Activated gamma-delta T cell (primary cell): ENCODE data around the gene SH3BP5.

Source experiments
- DNase-seq: peaks from one replicate; lab custom pipeline; 2025; lab: John Stamatoyannopoulos, UW

Gene SH3BP5

GRCh38 chr3:15298504-15298903 lies 33.9 kb downstream of the SH3BP5 start:
- DNase-seq, result no peak

GRCh38 chr3:15297608-15298350 lies 34.6 kb downstream of the SH3BP5 start:
- DNase-seq, result no peak

DNA sequence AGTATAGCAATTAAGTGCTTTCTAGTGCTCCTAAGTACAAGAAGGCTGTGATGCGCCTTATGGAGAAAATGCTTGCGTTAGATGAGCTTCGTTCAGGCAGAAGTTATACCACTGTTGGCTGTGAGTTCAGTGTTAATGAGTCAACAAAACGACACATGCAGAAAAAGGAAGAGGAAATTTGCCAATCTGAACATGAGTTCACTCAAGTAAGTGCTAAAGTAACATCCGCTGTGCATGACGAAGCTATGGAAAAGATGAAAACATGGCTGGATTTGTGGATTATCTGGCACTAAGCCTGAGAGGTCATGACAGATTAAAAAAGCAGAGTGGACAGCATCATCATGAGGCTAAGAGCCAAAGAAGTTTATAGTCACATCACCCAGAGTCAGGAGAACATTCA lies 36.9 kb downstream of the SH3BP5 start:
- DNase-seq, result no peak

- DNase-seq, result no peak
Measured at GRCh38 chr3:15294929-15295328, 37.5 kb downstream of the SH3BP5 start.

DNA sequence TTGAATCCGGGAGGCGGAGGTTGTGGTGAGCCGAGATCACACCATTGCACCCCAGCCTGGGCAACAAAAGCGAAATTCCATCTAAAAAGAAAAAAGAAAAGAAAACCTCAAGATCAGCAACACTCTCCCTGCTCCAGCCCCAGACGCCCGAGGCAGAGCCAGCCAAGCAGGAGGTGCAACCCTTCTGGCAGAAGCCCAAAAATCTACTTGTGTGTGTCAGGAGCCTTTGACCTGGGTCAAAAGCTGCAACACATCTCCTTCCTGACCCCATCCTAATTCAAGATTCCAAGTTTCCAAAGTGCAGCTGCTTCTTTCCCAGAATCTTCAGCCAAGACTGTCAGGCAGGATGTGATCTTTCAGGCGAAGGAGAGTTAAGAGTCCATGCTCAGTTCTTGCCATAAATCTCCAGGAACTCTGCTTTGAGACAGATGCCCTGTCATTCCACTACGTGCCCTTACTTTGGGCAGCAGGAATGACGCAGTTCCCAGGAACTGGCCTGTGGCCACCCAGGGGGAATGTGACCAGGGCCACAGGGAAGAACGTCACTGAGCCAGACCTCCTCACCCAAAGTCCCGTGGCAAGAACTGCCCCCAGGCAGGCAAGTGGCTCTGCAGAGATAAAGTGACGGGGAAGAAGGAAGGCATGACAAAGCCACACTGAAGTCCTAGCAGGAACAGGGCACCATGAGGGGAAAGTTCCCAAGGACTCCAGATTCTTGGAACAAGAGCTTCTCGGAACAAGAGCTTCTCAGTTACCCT lies 39.4 kb downstream of the SH3BP5 start:
- DNase-seq, result no peak

- DNase-seq, result peak; percentile 31
Measured at GRCh38 chr3:15291589-15292541, 40.5 kb downstream of the SH3BP5 start.

- DNase-seq, result no peak
Measured at GRCh38 chr3:15290736-15291135, 41.6 kb downstream of the SH3BP5 start.

DNA sequence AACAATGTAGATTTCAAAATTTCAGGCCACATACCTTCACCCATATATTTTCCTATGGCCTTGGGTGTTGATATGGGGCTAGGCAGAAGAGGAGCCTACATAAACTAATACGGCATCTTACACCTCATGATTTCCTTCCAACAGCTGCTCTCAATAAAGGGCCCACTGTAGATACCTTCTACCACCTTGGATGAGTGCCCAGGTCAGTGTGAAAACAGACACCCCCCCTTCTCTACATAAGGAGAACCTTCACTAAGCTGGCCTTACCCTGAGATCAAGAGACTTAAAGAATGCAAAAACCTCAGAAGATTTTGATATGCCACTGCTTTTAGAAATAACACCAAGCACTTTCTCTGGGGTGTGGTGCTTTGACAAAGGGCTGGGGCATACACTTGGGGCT lies 42.7 kb downstream of the SH3BP5 start:
- DNase-seq, result no peak

GRCh38 chr3:15288331-15289035 lies 43.9 kb downstream of the SH3BP5 start:
- no peak for DNase-seq

DNA sequence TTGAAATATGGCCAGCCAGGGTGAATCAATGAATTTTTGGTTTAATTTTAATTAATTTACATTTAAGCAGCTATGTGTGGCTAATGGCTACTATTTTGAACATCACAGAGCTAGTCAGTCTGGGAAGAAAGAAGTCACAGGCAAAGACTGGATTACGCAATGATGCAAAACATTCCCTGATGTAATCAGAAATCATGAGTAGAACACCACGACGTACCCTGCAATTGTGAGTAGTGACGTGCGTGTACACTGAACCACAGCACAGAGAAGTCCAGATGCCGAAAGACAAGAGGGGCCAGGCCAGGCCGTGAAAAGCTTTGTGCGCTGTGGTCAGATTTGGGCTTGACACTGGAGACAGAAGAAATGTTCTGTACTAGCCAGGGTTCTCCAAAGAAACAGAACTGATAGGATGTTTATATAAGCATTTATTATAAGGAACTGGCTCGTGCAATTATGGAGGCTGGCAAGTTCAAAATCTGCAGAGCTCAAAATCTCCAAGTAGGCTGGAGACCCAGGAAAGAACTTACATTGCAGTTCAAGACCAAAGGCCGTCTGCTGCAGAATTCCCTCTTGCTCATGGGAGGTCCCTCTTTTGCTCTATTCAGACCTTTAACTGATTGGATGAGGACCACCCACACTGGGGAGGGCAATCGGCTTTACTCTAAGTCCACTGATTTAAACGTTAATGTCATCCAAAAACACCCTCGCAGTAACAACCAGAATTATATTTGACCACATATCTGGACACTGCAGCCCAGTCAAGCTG lies 44.6 kb downstream of the SH3BP5 start:
- no peak for DNase-seq

DNA sequence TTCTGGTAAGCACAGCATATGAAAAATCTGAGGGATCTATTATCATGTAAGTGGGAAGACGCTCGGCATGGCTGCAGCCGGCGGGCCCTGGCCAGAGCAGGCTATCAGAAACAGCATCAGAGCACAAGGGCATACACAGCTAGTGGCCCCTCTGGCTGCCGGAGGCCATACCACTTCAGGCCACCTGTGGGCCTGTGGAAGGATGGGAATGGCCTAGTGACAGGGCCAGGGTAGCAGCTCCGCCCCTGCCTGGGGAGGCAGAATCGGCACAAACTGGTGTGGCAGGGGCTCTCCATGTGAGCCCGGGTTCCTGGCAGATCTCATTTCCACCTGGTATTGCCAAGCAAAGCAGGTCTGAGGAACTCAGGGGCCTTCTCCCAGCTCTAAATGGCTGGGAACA lies 46.4 kb downstream of the SH3BP5 start:
- DNase-seq, result no peak

DNA sequence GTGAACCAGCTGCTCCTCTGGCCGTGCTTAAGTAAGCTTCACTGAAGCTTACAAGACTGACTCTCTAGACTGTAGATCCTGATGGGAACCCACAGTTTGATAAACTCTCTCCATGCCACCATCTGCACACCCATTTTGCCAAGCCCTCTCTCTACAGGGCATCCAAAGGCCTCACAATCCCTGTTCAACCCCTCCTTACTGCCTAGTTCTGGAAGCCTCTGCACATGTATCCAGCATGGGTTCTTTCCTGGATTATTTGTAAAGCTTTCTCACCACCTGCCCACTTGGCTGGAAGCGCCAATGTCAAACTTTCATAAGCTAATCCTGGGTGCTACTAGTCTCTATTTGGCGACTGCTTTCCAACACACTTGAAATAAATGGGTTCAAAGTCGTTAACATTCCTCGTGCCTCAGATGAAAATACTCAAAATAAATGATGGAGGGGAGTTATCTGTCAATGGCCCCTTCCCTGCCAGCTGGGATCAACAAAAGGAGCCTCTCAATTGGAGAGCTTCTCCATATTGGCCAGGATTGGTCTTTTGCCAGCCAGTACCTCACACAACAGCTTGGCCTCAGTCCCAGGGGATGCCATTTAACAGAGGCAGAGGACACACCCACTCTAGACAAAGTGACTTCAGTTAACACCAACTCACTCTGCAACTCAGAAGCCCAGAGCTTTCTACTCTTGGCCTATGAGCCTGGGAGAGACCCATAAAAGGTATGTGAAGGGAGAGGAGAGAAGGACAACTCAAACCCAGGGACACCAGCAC lies 48.1 kb downstream of the SH3BP5 start:
- DNase-seq, result no peak

DNA sequence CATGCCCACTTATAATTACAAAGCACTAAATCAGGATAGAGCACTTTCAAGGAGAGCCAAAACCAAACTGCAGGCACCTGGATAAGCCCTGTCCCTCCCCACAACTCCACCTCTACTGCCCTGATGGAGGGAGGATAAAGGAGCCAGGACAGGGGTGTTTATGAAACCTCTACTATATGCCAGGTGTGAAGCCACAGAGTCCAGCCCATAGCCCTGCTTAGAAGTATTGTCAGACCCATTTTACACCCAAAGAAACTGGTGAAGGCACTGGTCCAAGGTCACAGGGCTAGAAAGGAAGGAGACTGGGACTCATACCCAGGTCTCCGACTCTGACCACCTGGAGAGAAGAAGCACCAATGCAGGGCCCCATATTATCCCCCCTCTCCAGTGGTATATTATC lies 48.7 kb downstream of the SH3BP5 start:
- DNase-seq, result no peak

DNA sequence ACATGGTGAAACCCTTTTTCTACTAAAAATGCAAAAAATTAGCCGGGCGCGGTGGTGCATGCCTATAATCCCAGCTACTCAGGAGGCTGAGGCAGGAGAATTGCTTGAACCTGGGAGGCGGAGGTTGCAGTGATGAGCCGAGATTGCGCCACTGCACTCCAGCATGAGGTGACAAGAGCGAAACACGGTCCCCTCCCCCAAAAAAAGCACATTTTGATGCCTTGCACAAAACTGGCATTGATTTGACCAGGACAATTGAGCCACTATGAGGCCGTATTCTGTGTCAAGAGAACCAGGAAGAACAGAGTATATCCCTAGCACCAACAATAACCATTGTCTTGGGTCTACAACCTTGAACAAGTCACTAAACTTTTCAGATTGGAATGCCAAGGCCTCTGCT lies 50.6 kb downstream of the SH3BP5 start:
- no peak for DNase-seq

DNA sequence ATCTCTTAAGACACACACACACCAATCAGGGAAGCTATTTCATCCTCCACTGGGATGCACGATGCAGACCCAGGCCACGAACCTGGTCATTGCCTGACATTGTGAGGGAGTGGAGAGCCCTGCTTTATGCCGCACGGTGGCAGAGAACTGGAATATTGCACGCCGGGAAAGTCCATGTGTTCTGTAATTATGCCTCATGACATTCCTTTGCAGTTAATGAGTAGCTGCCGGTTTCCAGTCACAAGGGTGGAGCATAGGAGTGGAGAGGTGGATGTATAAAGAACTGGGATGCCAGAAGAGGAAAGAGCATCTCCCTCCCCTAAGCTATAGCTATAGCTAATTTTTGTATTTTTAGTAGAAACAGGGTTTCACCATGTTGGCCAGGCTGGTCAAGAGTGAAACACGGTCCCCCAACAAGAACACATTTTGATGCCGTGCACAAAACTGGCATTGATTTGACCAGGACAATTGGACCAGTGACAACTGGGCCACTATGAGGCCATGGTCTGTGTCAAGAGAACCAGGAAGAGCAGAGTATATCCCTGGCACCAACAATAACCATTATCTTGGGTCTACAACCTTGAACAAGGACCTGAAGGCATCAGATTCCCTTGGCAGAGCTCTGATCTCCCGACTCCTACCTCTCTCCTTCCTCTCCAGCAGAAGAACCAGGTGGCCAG lies 51.4 kb downstream of the SH3BP5 start:
- no peak for DNase-seq

DNA sequence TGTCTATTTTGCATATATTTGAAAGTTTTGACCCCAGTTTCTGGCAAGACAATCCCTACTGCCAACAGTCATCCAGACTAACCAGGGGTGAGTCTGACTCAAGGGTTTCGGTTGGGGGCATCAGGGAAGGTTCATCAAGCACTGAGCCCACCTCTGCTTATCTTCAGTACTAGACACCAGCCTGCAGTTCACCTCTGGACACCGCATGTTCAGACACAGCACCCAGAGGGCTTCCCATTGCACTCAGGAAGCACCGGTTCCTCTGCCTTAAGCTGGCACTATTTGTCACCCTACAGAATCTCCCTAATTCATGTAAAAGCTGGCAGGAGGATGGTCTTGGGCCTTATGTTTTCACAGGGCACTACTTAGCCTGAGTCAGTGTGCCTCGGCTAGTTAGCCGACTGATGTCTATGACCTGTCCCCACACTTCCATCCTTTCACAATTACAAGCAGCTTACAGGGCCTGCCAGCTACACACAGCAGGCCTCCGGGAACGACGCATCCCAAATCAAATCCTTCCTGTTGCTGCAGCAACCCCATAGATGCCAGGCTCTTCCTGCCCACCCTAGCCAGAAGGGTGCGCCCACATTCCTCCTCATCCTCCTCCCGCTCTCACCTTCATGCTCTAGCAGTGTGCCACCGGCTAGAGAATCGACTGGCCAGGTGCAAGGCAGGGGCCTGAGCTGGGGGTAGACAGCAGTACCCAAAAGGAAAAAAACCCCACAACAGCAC lies 52.5 kb downstream of the SH3BP5 start:
- no peak for DNase-seq

DNA sequence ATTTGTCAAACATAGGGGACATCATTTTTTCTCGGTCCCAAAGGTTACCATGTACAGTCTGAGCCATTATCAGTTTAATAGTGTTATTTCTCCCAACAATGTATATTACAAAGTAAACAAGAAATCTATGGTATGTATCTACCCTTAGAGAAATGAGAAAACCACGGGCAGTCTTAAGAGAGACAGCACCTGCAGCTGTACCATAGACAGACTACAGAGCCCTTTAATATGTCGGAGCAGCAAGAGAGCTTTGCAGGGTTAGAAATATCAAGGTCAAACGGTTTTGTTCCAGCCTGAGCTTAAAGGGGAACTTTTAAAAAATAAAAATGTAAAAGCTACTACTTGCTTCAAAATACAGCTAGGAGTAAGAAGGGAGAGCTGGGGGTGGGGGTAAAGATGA lies 53.2 kb downstream of the SH3BP5 start:
- DNase-seq, result no peak

DNA sequence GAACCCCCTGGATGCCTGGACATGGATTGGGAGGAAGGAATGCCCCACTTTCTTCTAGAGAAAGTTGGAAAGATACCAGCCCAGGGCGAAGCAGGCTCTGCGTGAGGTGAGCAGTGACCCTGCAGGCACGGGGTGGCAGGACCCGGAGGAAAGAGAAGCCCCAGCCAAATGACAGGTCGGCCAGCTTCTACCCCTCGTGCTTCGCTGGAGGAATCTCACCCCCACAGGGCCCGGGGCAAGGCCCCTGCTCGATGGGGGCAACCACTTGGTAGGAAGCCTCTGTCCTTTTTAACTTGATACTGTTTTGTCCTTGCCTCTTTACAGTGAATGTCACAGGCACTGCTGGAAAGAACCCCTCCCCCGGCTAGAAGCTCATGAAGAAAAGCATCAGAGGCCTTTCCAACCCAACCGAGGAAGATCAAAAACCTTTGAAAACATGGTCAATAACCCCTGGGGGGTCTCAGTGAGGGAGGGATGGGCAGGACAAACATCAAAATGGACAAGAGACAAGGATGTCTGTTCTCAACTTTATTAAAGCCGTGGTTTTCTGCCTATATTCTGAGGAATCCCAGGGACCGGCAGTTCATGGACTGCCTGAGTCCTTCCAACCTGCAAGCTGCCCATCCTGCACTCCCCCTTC lies 54.4 kb downstream of the SH3BP5 start:
- DNase-seq, result no peak
